ENCODE measurements around the gene CCR3. TPM values are rescaled to one million over a fixed set of nuclear protein-coding genes. Genes with fewer than 3 reads are reported as not detected.

Gene CCR3
- total RNA-seq, 4 donors from 2014 or later = not detected

DNA sequence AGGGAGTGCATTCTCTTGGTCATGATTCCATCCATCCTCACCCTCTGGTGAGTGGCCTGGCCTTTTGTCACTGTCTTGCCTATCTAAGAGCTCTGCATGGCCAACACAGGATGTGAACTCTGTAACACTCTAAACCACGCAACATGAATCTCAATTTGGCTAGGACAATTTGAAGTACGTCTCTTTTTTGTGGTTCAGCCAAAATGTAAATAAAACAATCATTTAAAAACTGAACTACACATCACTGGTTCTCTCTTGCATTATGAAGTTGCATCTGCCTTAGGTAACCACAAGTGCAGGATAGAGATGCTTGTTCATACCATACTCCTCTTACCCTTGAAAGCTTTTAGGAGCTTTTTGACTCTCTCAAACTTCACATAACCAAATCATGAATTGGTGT, 27.3 kb downstream of the CCR3 start:
- Histone ChIP-seq H3K27ac (no peak overlapping the region), H3K4me1 (no peaks in the 10 kb centered on the region), H3K4me3 (no peak overlapping the region), H3K36me3 (no peaks in the 10 kb centered on the region), H3K9me3 (no peaks in the 10 kb centered on the region), H3K27me3 (peaks cover 0 to 12% (median 0%) of the 10 kb centered on the region in 4 donors)
- intact Hi-C loops (cut with DNase I) = no loop called here
- TF ChIP-seq, protein P1, sequence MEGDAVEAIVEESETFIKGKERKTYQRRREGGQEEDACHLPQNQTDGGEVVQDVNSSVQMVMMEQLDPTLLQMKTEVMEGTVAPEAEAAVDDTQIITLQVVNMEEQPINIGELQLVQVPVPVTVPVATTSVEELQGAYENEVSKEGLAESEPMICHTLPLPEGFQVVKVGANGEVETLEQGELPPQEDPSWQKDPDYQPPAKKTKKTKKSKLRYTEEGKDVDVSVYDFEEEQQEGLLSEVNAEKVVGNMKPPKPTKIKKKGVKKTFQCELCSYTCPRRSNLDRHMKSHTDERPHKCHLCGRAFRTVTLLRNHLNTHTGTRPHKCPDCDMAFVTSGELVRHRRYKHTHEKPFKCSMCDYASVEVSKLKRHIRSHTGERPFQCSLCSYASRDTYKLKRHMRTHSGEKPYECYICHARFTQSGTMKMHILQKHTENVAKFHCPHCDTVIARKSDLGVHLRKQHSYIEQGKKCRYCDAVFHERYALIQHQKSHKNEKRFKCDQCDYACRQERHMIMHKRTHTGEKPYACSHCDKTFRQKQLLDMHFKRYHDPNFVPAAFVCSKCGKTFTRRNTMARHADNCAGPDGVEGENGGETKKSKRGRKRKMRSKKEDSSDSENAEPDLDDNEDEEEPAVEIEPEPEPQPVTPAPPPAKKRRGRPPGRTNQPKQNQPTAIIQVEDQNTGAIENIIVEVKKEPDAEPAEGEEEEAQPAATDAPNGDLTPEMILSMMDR (IDR thresholded peaks at IDR 0.05) = no peak
- no peak for TF ChIP-seq POLR2A (IDR thresholded peaks at IDR 0.05)
- 71 to 81% methylated on average over 2 of the region's 2 CpGs for WGBS, 2 donors
- DNase-seq = no peak

DNA sequence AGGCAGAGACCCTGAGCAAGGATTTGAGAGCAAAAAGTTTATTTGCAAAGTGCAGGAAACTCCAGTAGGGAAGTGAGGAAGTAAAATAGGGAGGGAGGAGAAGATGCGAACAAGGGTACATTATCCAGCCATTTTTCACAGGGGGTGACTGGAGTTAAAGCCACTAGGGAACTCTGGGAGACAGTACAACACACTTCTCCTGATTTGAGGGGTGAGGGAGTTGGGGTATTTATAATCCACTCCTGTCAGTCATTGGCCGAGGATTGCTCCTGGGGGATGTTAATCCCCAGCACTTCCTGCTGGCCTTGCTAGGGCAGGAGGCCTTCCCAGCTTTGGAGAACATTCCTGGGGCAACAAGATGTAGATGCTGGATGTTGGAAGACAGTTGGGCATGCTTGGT, 28.2 kb downstream of the CCR3 start:
- H3K4me1 ChIP-seq = no peaks in the 10 kb centered on the region
- H3K27ac ChIP-seq = no peak overlapping the region
- DNase-seq = no peak
- H3K36me3 ChIP-seq = no peaks in the 10 kb centered on the region
- intact Hi-C loops (cut with DNase I) = no loop called here
- H3K27me3 ChIP-seq = peaks cover 0 to 12% (median 0%) of the 10 kb centered on the region in 4 donors
- H3K4me3 ChIP-seq = no peak overlapping the region
- H3K9me3 ChIP-seq = no peaks in the 10 kb centered on the region
- TF ChIP-seq, protein P1 (IDR thresholded peaks at IDR 0.05) = no peak
- TF ChIP-seq POLR2A (IDR thresholded peaks at IDR 0.05) = no peak
- WGBS, 2 donors = 83 to 89% methylated on average over 2 of the region's 2 CpGs

DNA sequence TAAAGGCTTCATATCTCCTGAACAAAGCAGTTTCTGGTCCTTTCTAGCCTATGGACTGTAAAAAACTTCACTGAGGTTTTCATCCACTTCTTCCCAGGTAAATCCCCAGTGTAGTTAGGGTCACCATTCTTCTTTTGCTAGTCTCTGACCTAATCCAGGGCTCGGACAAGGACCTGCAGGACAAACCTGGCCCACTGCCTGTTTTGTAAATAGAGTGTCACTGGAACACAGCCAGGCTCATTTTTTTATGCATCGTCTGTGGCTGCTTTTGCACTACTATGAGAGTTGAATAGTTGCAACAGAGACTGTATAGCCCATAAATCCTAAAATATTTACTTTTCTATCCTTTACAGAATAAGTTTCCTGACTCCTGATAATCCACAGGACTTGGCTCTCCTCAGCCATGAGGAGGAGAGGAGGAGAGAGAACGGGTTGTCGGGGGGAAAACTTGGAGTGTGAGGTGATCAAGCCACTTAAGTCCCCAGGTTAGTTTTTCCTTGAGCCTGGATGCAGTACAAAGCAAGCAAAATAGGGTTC, 29.0 kb downstream of the CCR3 start:
- H3K9me3 ChIP-seq = no peaks in the 10 kb centered on the region
- H3K36me3 ChIP-seq = no peaks in the 10 kb centered on the region
- H3K27ac ChIP-seq = no peak overlapping the region
- intact Hi-C loops (cut with DNase I) = no loop called here
- TF ChIP-seq, protein P1 (IDR thresholded peaks at IDR 0.05) = no peak
- no peak for DNase-seq
- 33 to 34% methylated on average over 4 of the region's 4 CpGs for WGBS, 2 donors
- H3K4me1 ChIP-seq = no peaks in the 10 kb centered on the region
- peaks cover 0 to 12% (median 0%) of the 10 kb centered on the region in 4 donors for H3K27me3 ChIP-seq
- no peak overlapping the region for H3K4me3 ChIP-seq

- TF ChIP-seq POLR2A (IDR thresholded peaks at IDR 0.05) = no peak
- TF ChIP-seq, protein P1 (IDR thresholded peaks at IDR 0.05) = no peak
- Histone ChIP-seq H3K27me3 (peaks cover 0 to 12% (median 0%) of the 10 kb centered on the region in 4 donors), H3K27ac (no peak overlapping the region), H3K9me3 (no peaks in the 10 kb centered on the region), H3K4me3 (no peak overlapping the region), H3K36me3 (no peaks in the 10 kb centered on the region), H3K4me1 (no peaks in the 10 kb centered on the region)
- intact Hi-C loops (cut with DNase I) = no loop called here
- no peak for DNase-seq
- WGBS, 2 donors = 55 to 58% methylated on average over 4 of the region's 4 CpGs
Measured at GRCh38 chr3:46272028-46272451, 29.8 kb downstream of the CCR3 start.

GRCh38 chr3:46276497-46277099, 34.3 kb downstream of the CCR3 start:
- H3K27me3 ChIP-seq = no peaks in the 10 kb centered on the region
- peaks cover 0 to 15% (median 8%) of the 10 kb centered on the region in 3 donors for H3K9me3 ChIP-seq
- no peak overlapping the region for H3K27ac ChIP-seq
- no peak for DNase-seq
- TF ChIP-seq, protein P1 (IDR thresholded peaks at IDR 0.05) = peak; percentile 47 to 82 (median 65)
- TF ChIP-seq POLR2A (IDR thresholded peaks at IDR 0.05) = no peak
- H3K4me1 ChIP-seq = peaks cover 0 to 10% (median 3%) of the 10 kb centered on the region in 3 donors
- 67 to 71% methylated on average over 7 to 8 of the region's 9 CpGs for WGBS, 2 donors
- H3K4me3 ChIP-seq = no peak overlapping the region
- intact Hi-C loops (cut with DNase I) = no loop called here
- H3K36me3 ChIP-seq = no peaks in the 10 kb centered on the region

Measured in esophagus squamous epithelium (tissue), 5 donors.